ENCODE results near the gene SLC2A11.

DNA sequence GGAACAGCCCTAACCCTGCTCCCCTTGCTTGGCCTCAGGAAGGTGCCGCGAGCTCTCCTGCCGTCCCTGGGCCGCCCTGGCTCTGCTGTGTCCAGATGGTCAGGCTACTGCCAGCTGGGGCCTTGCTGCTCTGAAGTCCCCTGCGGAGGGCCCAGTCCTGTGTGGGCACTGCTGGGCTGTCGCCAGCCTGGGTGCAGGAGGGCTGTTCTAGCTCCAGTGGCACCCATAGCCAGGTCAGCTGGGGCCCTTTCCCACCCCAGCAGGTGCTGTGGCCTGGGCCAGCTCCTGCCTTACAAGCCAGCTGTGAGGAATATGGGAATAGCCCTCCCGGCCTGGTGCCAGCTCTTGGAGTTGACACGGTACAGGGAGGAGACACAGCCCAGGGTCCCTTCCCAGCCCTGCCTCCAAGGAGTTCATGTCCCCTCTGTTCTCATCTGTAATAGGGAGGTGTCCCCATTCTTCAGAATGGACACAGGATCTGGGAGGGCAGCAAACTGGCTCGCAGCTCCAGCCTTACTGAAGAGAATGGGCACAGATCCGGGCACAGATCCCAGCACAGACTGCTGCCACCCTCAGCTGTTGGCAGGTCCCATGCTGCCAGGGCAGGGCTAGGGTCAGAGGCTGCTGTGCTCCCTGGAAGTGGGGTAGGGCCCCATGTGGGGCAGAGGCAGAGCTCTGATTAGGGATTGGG lies 22.7 kb upstream of the SLC2A11 start:
- no peak for TF ChIP-seq JUND (IDR thresholded peaks at IDR 0.05; ENCODE audit: low read depth, low read length)
- TF ChIP-seq, protein P1, sequence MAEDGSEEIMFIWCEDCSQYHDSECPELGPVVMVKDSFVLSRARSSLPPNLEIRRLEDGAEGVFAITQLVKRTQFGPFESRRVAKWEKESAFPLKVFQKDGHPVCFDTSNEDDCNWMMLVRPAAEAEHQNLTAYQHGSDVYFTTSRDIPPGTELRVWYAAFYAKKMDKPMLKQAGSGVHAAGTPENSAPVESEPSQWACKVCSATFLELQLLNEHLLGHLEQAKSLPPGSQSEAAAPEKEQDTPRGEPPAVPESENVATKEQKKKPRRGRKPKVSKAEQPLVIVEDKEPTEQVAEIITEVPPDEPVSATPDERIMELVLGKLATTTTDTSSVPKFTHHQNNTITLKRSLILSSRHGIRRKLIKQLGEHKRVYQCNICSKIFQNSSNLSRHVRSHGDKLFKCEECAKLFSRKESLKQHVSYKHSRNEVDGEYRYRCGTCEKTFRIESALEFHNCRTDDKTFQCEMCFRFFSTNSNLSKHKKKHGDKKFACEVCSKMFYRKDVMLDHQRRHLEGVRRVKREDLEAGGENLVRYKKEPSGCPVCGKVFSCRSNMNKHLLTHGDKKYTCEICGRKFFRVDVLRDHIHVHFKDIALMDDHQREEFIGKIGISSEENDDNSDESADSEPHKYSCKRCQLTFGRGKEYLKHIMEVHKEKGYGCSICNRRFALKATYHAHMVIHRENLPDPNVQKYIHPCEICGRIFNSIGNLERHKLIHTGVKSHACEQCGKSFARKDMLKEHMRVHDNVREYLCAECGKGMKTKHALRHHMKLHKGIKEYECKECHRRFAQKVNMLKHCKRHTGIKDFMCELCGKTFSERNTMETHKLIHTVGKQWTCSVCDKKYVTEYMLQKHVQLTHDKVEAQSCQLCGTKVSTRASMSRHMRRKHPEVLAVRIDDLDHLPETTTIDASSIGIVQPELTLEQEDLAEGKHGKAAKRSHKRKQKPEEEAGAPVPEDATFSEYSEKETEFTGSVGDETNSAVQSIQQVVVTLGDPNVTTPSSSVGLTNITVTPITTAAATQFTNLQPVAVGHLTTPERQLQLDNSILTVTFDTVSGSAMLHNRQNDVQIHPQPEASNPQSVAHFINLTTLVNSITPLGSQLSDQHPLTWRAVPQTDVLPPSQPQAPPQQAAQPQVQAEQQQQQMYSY (CRISPR knock-in tag; IDR thresholded peaks at IDR 0.05): no peak
- TF ChIP-seq ZBED1 (IDR thresholded peaks at IDR 0.05; ENCODE audit: borderline replicate concordance): no peak
- no peak for TF ChIP-seq RFX5 (IDR thresholded peaks at IDR 0.05; ENCODE audit: low read depth, low read length)
- TF ChIP-seq MAX (IDR thresholded peaks at IDR 0.05; ENCODE audit: low read depth, low read length): no peak
- TF ChIP-seq NRF1 (conservative IDR thresholded peaks at IDR 0.05; ENCODE audit: low read depth, low read length): no peak
- TF ChIP-seq SMC3 (IDR thresholded peaks at IDR 0.05; ENCODE audit: borderline replicate concordance, low read length): no peak
- TF ChIP-seq RCOR1 (conservative IDR thresholded peaks at IDR 0.05; ENCODE audit: low read depth, low read length): no peak

All from GM12878 (cell line).